ENCODE data around the gene TMC1.
"Not testable (repeated sequence)": the region's sequence is repeated elsewhere in the genome, so short reads cannot be mapped to it uniquely, and the experiment has no call there.

DNA sequence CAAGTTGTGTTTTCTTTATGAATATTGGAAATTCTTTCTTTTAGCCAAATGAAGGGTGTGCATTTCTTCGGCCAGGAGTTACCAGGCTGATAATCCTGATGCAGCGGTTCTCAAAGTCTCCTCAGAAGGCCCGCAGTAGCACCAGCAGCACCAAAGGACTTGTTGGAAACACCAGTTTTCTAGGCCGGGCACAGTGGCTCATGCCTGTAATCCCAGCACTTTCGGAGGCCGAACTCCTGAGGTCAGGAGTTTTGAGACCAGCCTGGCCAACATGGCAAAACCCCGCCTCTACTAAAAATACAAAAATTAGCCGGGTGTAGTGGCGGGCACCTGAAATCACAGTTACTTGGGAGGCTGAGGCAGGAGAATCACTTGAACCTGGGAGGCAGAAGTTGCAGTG, 397 bp upstream of the TMC1 start:
- TF ChIP-seq CTCF, POLR2A, POLR2AphosphoS5 (IDR thresholded peaks at IDR 0.05): not testable (repeated sequence)

Measured in breast epithelium (tissue), 3 donors.